Activated naive CD8-positive, alpha-beta T cell treated with anti-CD3 and anti-CD28 coated beads, Interleukin-2, amount 50 U/mL, for 24 hours (primary cell): Measurements from ENCODE around the gene RNF182.
"Not testable (repeated sequence)": the region's sequence is repeated elsewhere in the genome, so short reads cannot be mapped to it uniquely, and the experiment has no call there.

Source experiments
- ATAC-seq: fragments of 150-1000 bp; cut with Tn5 transposase; one replicate; pipeline ENCODE4 v1.10.0; 2021
- DNase-seq: peaks from one replicate; pipeline ENCODE4 v3.0.0; 2021
- H3K27ac Mint-ChIP-seq: one replicate; pipeline ENCODE4 v1.8.0; 2021; ENCODE audit warnings: mild to moderate bottlenecking, mixed read lengths
- H3K27me3 Mint-ChIP-seq: one replicate; pipeline ENCODE4 v1.8.0; 2021; ENCODE audit warnings: mixed read lengths
- H3K36me3 Mint-ChIP-seq: one replicate; pipeline ENCODE4 v1.8.0; 2021; ENCODE audit warnings: low read depth, mixed read lengths
- H3K4me1 Mint-ChIP-seq: one replicate; pipeline ENCODE4 v1.8.0; 2021; ENCODE audit warnings: mixed read lengths
- H3K4me3 Mint-ChIP-seq: one replicate; pipeline ENCODE4 v1.8.0; 2021; ENCODE audit warnings: mild to moderate bottlenecking, moderate library complexity, mixed read lengths
- H3K9me3 Mint-ChIP-seq: one replicate; pipeline ENCODE4 v1.8.0; 2021; ENCODE audit warnings: mixed read lengths

The RNF182 gene

DNA sequence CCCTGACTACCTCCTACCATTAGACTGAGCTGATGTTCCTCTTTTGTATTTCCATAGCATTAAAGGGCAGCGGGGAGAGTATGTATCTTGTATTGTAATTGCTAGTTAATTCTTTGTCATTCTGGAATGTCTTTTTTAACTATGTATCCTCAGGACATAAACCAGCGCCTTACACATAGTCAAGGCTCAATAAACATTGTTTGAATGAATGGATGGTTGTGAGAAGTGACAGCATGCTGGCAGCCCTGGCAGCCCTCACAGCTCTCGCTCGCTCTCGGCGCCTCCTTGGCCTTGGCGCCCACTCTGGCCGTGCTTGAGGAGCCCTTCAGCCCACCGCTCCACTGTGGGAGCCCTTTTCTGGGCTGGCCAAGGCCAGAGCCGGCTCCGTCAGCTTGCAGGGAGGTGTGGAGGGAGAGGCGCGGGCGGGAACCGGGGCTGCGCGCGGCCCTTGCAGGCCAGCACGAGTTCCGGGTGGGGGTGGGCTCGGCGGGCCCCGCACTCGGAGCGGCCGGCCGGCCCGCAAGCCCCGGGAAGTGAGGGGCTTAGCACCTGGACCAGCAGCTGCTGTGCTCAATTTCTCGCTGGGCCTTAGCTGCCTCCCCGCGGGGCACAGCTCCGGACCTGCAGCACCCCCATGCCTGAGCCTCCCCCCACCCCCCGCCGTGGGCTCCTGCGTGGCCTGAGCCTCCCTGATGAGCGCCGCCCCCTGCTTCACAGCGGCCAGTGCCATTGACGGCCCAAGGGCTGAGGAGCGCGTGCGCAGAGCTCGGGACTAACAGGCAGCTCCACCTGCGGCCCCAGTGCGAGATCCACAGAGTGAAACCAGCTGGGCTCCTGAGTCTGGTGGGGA lies 93.1 kb downstream of the RNF182 start:
- no peak overlapping the region for H3K27ac Mint-ChIP-seq
- no peaks in the 10 kb centered on the region for H3K4me1 Mint-ChIP-seq
- H3K36me3 Mint-ChIP-seq: no peaks in the 10 kb centered on the region
- DNase-seq (no peak), ATAC-seq (no peak)
- H3K4me3 Mint-ChIP-seq: no peak overlapping the region
- no peaks in the 10 kb centered on the region for H3K9me3 Mint-ChIP-seq
- H3K27me3 Mint-ChIP-seq: peaks cover 14% of the 10 kb centered on the region

DNA sequence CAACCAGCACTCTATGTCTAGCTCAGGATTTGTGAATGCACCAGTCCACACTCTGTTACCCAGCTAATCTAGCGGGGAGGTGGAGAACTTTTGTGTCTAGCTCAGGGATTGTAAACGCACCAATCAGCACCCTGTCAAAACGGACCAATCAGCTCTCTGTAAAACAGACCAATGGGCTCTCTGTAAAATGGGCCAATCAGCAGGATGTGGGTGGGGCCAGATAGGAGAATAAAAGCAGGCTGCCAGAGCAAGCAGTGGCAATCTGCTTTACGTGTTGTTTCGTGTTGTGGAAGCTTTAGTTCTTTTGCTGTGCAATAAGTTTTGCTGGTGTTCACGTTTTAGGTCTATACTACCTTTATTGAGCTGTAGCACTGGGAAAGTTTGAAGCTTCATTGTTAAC lies 93.8 kb downstream of the RNF182 start:
- H3K27me3 Mint-ChIP-seq: peaks cover 14% of the 10 kb centered on the region
- not testable (repeated sequence) for H3K4me3 Mint-ChIP-seq, H3K36me3 Mint-ChIP-seq, ATAC-seq, H3K27ac Mint-ChIP-seq, H3K9me3 Mint-ChIP-seq, DNase-seq, H3K4me1 Mint-ChIP-seq

- Mint-ChIP-seq H3K27ac (no peak overlapping the region), H3K36me3 (no peaks in the 10 kb centered on the region), H3K27me3 (peaks cover 10% of the 10 kb centered on the region), H3K4me1 (no peaks in the 10 kb centered on the region), H3K4me3 (no peak overlapping the region), H3K9me3 (no peaks in the 10 kb centered on the region)
- ATAC-seq (no peak), DNase-seq (no peak)
Observed at GRCh38 chr6:14020551-14020950, 95.8 kb downstream of the RNF182 start.

- DNase-seq: no peak
- H3K9me3 Mint-ChIP-seq: no peaks in the 10 kb centered on the region
- no peaks in the 10 kb centered on the region for H3K36me3 Mint-ChIP-seq
- H3K27me3 Mint-ChIP-seq: peaks cover 4% of the 10 kb centered on the region
- no peak for ATAC-seq
- H3K4me1 Mint-ChIP-seq: no peaks in the 10 kb centered on the region
- no peak overlapping the region for H3K27ac Mint-ChIP-seq
- no peak overlapping the region for H3K4me3 Mint-ChIP-seq
Observed at GRCh38 chr6:14021449-14021848, 96.7 kb downstream of the RNF182 start.

DNA sequence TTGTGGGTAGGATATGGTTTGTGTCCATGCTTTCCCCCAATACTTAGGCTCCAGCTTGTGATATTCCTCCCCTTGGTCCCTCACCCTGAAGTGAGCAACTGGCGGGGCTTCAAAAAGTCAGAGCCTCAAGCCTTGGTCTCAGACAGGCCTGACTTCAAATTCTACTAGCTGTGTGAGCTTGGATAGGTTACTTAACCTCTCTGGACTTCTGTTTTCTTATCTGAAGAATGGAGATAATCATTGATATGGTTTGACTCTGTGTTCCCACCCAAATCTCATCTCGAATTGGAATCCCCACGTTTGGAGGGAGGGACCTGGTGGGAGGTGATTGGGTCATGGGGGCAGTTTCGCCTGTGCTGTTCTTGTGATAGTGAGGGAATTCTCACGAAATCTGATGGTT lies 97.9 kb downstream of the RNF182 start:
- Mint-ChIP-seq H3K36me3 (no peaks in the 10 kb centered on the region), H3K4me3 (no peak overlapping the region), H3K27me3 (peaks cover 11% of the 10 kb centered on the region), H3K27ac (no peak overlapping the region), H3K4me1 (peaks cover 5% of the 10 kb centered on the region), H3K9me3 (no peaks in the 10 kb centered on the region)
- DNase-seq (no peak), ATAC-seq (no peak)

DNA sequence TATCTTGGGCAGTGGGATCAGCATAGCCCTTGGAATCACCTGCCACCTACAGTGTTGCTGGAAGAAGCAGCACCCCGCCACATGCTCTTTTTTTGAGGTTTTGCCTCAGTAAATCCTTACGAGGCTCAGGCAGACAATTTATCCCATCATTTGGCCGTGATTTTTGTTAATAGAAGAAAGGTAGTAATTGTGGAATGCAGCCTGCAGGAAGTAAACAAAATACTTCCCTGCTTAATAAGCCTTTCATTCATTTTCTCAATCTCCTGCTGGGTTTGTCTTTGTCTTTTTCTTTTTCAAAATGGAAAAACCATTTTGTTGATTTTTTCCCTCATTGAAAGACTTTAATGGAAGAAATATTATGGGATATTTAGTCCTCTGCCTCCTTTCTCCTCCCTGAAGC lies 99.1 kb downstream of the RNF182 start:
- peaks cover 17% of the 10 kb centered on the region for H3K27me3 Mint-ChIP-seq
- no peaks in the 10 kb centered on the region for H3K36me3 Mint-ChIP-seq
- DNase-seq (no peak), ATAC-seq (no peak)
- H3K9me3 Mint-ChIP-seq: no peaks in the 10 kb centered on the region
- H3K4me3 Mint-ChIP-seq: no peak overlapping the region
- peaks cover 5% of the 10 kb centered on the region for H3K4me1 Mint-ChIP-seq
- H3K27ac Mint-ChIP-seq: no peak overlapping the region

GRCh38 chr6:14025160-14025559 lies 100.4 kb downstream of the RNF182 start:
- H3K9me3 Mint-ChIP-seq: no peaks in the 10 kb centered on the region
- no peak for DNase-seq
- ATAC-seq: peak; percentile 33
- no peak overlapping the region for H3K27ac Mint-ChIP-seq
- peaks cover 5% of the 10 kb centered on the region for H3K4me1 Mint-ChIP-seq
- H3K4me3 Mint-ChIP-seq: no peak overlapping the region
- no peaks in the 10 kb centered on the region for H3K36me3 Mint-ChIP-seq
- peaks cover 20% of the 10 kb centered on the region for H3K27me3 Mint-ChIP-seq

DNA sequence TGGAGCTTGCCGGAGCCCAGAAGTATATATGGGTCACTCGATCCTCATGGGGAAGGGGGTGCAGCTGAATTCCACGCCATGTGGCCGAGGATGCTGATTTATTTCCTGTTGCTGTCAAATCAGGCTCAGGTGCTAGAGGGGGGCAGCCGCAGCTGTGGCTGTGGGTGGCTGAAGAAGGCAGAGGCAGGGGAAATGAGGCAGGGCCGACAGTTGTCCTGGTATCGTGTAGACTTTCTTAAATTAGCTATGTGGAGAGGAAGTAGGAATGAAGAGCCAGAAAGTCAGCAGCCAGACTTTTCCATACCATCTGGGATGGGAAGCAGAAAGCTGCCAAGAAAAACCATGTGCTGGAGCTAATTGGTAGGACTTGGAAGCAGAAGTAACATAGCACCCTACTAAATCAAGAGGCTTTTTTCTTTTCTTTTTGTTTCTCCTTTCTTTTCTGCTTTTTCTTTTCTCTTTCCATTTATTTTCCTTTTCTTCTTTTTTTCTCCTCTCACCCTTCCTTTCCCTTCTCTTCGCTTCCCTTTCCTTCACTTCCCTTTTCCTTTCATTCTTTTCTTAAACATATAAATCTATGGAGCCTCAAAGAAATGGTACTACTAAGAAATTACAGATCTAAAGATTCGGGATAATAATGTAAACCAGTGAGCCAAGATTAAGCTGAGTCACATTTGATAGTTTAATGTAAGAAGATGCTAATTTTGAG lies 102.2 kb downstream of the RNF182 start:
- peaks cover 20% of the 10 kb centered on the region for H3K27me3 Mint-ChIP-seq
- DNase-seq: no peak

GRCh38 chr6:14028631-14029030 lies 103.9 kb downstream of the RNF182 start:
- no peaks in the 10 kb centered on the region for H3K36me3 Mint-ChIP-seq
- H3K27me3 Mint-ChIP-seq: peaks cover 20% of the 10 kb centered on the region
- peaks cover 5% of the 10 kb centered on the region for H3K4me1 Mint-ChIP-seq
- no peaks in the 10 kb centered on the region for H3K9me3 Mint-ChIP-seq
- no peak overlapping the region for H3K4me3 Mint-ChIP-seq
- DNase-seq (no peak), ATAC-seq (no peak)
- H3K27ac Mint-ChIP-seq: no peak overlapping the region

More for the DNA sequence above, 102.2 kb downstream of the RNF182 start:
- ATAC-seq: no peak
- Mint-ChIP-seq H3K36me3 (no peaks in the 10 kb centered on the region), H3K4me1 (peaks cover 5% of the 10 kb centered on the region), H3K4me3 (no peak overlapping the region), H3K27ac (no peak overlapping the region), H3K9me3 (no peaks in the 10 kb centered on the region)

DNA sequence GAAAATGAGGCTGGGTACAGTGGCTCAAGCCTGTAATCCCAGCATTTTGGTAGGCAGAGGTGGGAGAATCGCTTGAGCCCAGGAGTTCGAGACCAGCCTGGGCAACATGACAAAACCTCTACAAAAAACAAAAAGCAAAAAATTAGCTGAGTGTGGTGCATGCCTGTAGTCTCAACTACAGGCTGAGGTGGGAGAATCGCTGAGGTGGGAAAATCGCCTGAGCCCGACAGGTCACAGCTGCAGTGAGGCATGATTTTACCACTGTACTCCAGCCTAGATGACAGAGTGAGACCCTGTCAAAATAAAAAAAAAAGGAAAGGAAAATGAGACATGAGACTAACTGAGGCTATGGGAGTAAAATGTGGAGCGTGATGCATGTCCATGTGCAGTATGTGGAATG lies 104.9 kb downstream of the RNF182 start:
- Mint-ChIP-seq H3K4me3 (no peak overlapping the region), H3K36me3 (no peaks in the 10 kb centered on the region), H3K9me3 (no peaks in the 10 kb centered on the region), H3K4me1 (peaks cover 5% of the 10 kb centered on the region), H3K27ac (no peak overlapping the region), H3K27me3 (peaks cover 24% of the 10 kb centered on the region)
- no peak for DNase-seq
- no peak for ATAC-seq
